Retinal pigment epithelial cell (primary cell): ENCODE data around the gene SLC27A1.
"Not testable (repeated sequence)": the region's sequence is repeated elsewhere in the genome, so short reads cannot be mapped to it uniquely, and the experiment has no call there.

Source experiments
- DNase-seq: peaks from one replicate; pipeline ENCODE4 v3.0.0-alpha.2; 2010; ENCODE audit warnings: low read depth
- H3K4me3 ChIP-seq: 2 replicates; pipeline ENCODE4 v1.5.1; 2011; ENCODE audit warnings: mild to moderate bottlenecking, low read length, control low read depth, moderate library complexity
- CTCF ChIP-seq: conservative IDR thresholded peaks from 2 replicates; pipeline ENCODE4 v1.5.1; 2011; ENCODE audit warnings: low read depth, low read length, control low read depth, inconsistent platforms

The SLC27A1 gene

GRCh38 chr19:17497149-17497798 lies 26.9 kb downstream of the SLC27A1 start:
- no peak for TF ChIP-seq CTCF
- no peak overlapping the region for H3K4me3 ChIP-seq
- no peak for DNase-seq

GRCh38 chr19:17499025-17499424 lies 28.7 kb downstream of the SLC27A1 start:
- DNase-seq, H3K4me3 ChIP-seq: not testable (repeated sequence)

- no peak for TF ChIP-seq CTCF
- no peak overlapping the region for H3K4me3 ChIP-seq
- no peak for DNase-seq
These were observed 29.5 kb downstream of the SLC27A1 start for GRCh38 chr19:17499648-17500446.

- no peak for TF ChIP-seq CTCF
- no peak for DNase-seq
These were observed 30.3 kb downstream of the SLC27A1 start for GRCh38 chr19:17500447-17501198.

GRCh38 chr19:17503240-17503639 lies 32.9 kb downstream of the SLC27A1 start:
- no peak for DNase-seq
- TF ChIP-seq CTCF: no peak
- no peak overlapping the region for H3K4me3 ChIP-seq

More at GRCh38 chr19:17500447-17501198, 30.3 kb downstream of the SLC27A1 start:
- no peak overlapping the region for H3K4me3 ChIP-seq

- no peak for DNase-seq
- no peak for TF ChIP-seq CTCF
- H3K4me3 ChIP-seq: no peak overlapping the region
These were observed 33.7 kb downstream of the SLC27A1 start for GRCh38 chr19:17504030-17504429.

- H3K4me3 ChIP-seq: no peak overlapping the region
- no peak for DNase-seq
- TF ChIP-seq CTCF: no peak
These were observed 34.1 kb downstream of the SLC27A1 start for GRCh38 chr19:17504456-17504855.
